ENCODE measurements around the gene PARP8.
"Not testable (repeated sequence)": the region's sequence is repeated elsewhere in the genome, so short reads cannot be mapped to it uniquely, and the experiment has no call there.

The PARP8 gene

GRCh38 chr5:50666261-50667022, at the start of gene PARP8:
Gene PARP8, plus strand, starts transcription at chr5:50666637. Its CDS starts 459 bp downstream, at chr5:50667096.
- DNase-seq = peak; percentile 85

- no peak for DNase-seq
Observed at GRCh38 chr5:50623666-50624065, 42.8 kb upstream of the PARP8 start.

GRCh38 chr5:50634866-50635265, 31.6 kb upstream of the PARP8 start:
- DNase-seq = peak; percentile 98

GRCh38 chr5:50637576-50637975, 28.9 kb upstream of the PARP8 start:
- peak; percentile 77 for DNase-seq

- peak; percentile 66 for DNase-seq
Observed at GRCh38 chr5:50646591-50646990, 19.8 kb upstream of the PARP8 start.

- peak; percentile 65 for DNase-seq
Observed at GRCh38 chr5:50647726-50648125, 18.7 kb upstream of the PARP8 start.

- DNase-seq = peak; percentile 98
Observed at GRCh38 chr5:50653946-50654345, 12.5 kb upstream of the PARP8 start.

GRCh38 chr5:50655067-50655809, 11.2 kb upstream of the PARP8 start:
- peak; percentile 50 for DNase-seq

- DNase-seq = no peak
Observed at GRCh38 chr5:50655810-50656205, 10.6 kb upstream of the PARP8 start.

- no peak for DNase-seq
Observed at GRCh38 chr5:50657044-50657443, 9.4 kb upstream of the PARP8 start.

- DNase-seq = peak; percentile 92
Observed at GRCh38 chr5:50658246-50658645, 8.2 kb upstream of the PARP8 start.

- peak; percentile 87 for DNase-seq
Observed at GRCh38 chr5:50663636-50664035, 2.8 kb upstream of the PARP8 start.

- DNase-seq = peak; percentile 61
Observed at GRCh38 chr5:50665091-50665490, 1.3 kb upstream of the PARP8 start.

GRCh38 chr5:50665761-50666202, 655 bp upstream of the PARP8 start:
- DNase-seq = peak; percentile 74

- peak; percentile 82 for DNase-seq
Observed at GRCh38 chr5:50667023-50667652, 701 bp downstream of the PARP8 start.

GRCh38 chr5:50667653-50668595, 1.5 kb downstream of the PARP8 start:
- peak; percentile 42 for DNase-seq

GRCh38 chr5:50668636-50669035, 2.2 kb downstream of the PARP8 start:
- DNase-seq = not testable (repeated sequence)

GRCh38 chr5:50672663-50673062, 6.2 kb downstream of the PARP8 start:
- DNase-seq = peak; percentile 64

GRCh38 chr5:50673444-50673843, 7.0 kb downstream of the PARP8 start:
- DNase-seq = not testable (repeated sequence)

GRCh38 chr5:50675385-50675784, 8.9 kb downstream of the PARP8 start:
- DNase-seq = no peak

- DNase-seq = not testable (repeated sequence)
Observed at GRCh38 chr5:50679554-50679953, 13.1 kb downstream of the PARP8 start.

- DNase-seq = peak; percentile 33
Observed at GRCh38 chr5:50684721-50685120, 18.3 kb downstream of the PARP8 start.
